AG09319 (cell line): ENCODE results near the gene TMEM178B.

ENCODE experiments used
- DNase-seq: peaks from one replicate; pipeline ENCODE4 v3.0.0-alpha.2; 2010; ENCODE audit warnings: low read depth; ENCODE audit errors: extremely low read depth
- CTCF ChIP-seq: IDR thresholded peaks from 2 replicates; pipeline ENCODE4 v1.5.1; 2011; ENCODE audit warnings: low read depth, mild to moderate bottlenecking, inconsistent platforms, low read length, moderate library complexity

The TMEM178B gene

GRCh38 chr7:141456711-141457110, 382.8 kb downstream of the TMEM178B start:
- DNase-seq = no peak
- TF ChIP-seq CTCF = no peak

DNA sequence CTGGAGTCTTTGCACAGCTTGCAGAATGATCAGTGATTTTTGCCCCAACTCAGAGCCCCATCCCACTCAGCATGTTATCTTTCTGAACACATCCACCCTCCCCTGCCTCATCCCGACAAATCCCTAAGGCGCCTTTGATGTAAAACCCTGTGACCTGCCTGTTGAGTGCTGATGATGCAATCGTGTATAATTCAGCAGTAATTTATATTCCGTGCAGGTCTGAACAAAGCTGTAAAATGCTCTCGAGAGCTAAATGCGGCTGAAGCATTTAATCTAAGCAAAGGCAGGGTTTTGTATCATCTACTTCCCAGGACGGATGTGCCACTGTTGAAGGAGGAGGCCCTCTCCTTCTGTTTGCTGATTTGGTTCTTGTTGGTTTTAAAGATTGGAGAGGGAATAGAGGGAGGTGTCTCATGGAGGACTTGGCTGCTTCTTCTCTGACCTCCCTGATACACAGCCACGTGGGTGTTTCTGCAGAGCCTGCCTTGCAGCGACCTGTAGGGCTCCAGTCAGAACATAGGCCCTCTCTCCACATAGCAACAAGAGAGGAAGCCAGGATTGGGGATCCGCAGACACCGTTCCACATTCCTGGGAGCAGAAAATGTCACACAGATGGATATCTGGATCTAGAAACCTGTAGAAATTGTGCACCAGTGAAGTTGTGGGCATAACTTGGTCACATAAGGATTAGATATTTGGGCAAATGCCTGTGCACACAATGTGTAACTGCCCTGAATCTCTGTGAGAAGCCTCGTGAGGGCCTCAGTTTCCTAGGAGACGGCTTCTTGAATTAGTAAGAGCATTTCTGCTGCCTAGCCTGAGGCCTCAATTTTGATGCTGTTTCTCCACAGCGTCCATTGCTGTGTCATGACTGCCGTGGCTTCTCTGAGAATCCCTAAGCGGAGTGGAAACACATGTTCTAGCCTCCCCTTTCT, 387.2 kb downstream of the TMEM178B start:
- DNase-seq = no peak
- TF ChIP-seq CTCF = no peak

GRCh38 chr7:141461924-141462323, 388.1 kb downstream of the TMEM178B start:
- TF ChIP-seq CTCF = no peak

DNA sequence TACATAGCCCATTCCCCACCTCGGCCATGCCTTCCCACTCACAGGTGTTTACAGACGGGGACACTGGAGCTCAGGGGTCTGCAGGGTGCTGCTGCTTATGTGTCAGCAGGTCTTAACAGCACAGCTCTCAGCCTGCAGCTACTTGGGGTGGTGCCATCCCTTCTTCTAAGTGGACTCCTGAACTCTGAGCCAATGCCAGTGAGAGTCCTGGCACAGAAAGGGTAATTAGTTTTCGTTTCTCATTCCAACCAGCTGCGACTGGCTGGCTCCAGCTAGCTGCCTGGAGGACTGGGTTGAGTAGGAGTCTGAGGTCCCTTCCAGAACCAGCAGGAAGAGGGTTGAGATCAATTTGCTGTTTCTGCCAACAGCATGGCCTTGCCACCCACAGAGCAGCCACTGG, 389.1 kb downstream of the TMEM178B start:
- no peak for TF ChIP-seq CTCF
- no peak for DNase-seq

More at GRCh38 chr7:141461924-141462323, 388.1 kb downstream of the TMEM178B start:
- no peak for DNase-seq

DNA sequence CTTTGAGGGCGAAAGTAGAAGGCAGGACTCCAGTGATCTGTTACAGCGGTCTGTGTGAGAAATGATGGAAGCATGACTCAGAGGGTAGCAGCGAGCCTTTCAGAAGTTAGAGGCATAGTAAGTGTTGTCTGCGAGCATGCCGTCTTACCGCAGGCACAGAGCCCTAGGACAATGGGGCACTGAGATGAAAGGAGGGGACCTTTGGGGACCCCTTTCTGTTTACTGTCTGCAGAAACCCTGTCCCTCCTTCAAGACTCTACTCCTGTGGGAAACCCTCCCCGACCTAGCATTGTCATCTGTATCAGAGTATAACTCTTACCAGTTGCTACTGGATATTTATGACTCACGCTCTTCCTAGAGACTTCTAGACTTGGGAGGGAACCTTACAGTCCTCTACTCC, 390.1 kb downstream of the TMEM178B start:
- TF ChIP-seq CTCF = no peak
- DNase-seq = no peak

- DNase-seq = no peak
- no peak for TF ChIP-seq CTCF
These were observed 390.7 kb downstream of the TMEM178B start for GRCh38 chr7:141464551-141464950.

GRCh38 chr7:141466151-141466904, 392.5 kb downstream of the TMEM178B start:
- DNase-seq = no peak
- no peak for TF ChIP-seq CTCF
